ENCODE results near the gene CASKIN2. TPM values are rescaled to one million over a fixed set of nuclear protein-coding genes. Genes with fewer than 3 reads are reported as not detected.

Gene CASKIN2
- total RNA-seq, 2 experiments from 2014 or later, result 1.0 to 1.1 TPM

- intact Hi-C loops (cut with micrococcal nuclease), result no loop called here
- DNase-seq, result no peak
- H3K27me3 Mint-ChIP-seq (ENCODE audit: low read depth), result no peaks in the 10 kb centered on the region
- H3K27ac Mint-ChIP-seq, result no peak overlapping the region
- H3K4me1 Mint-ChIP-seq (ENCODE audit: low read depth), result peaks cover 7% of the 10 kb centered on the region
- CTCF ChIA-PET, result no interaction called here
- H3K9me3 Mint-ChIP-seq, result no peaks in the 10 kb centered on the region
- H3K4me3 Mint-ChIP-seq, result no peak overlapping the region
- H3K36me3 Mint-ChIP-seq (ENCODE audit: low read depth), result no peaks in the 10 kb centered on the region
These were observed 15.9 kb downstream of the CASKIN2 start for GRCh38 chr17:75499313-75500022.

GRCh38 chr17:75498726-75499213, 16.6 kb downstream of the CASKIN2 start:
- CTCF ChIA-PET, result interaction anchor here (0.6 kb wide), 1 partner anchor 148 kb away, joined by 3 read pairs; no protein-coding TSS in a partner anchor
- no peak overlapping the region for H3K27ac Mint-ChIP-seq
- intact Hi-C loops (cut with micrococcal nuclease), result no loop called here
- peaks cover 7% of the 10 kb centered on the region for H3K4me1 Mint-ChIP-seq (ENCODE audit: low read depth)
- no peak for DNase-seq
- H3K27me3 Mint-ChIP-seq (ENCODE audit: low read depth), result no peaks in the 10 kb centered on the region
- H3K36me3 Mint-ChIP-seq (ENCODE audit: low read depth), result peaks cover 1% of the 10 kb centered on the region
- H3K9me3 Mint-ChIP-seq, result no peaks in the 10 kb centered on the region
- H3K4me3 Mint-ChIP-seq, result no peak overlapping the region

- intact Hi-C loops (cut with micrococcal nuclease), result no loop called here
- Mint-ChIP-seq H3K36me3 (ENCODE audit: low read depth) (peaks cover 1% of the 10 kb centered on the region), H3K27ac (no peak overlapping the region), H3K4me3 (no peak overlapping the region), H3K4me1 (ENCODE audit: low read depth) (peaks cover 7% of the 10 kb centered on the region), H3K9me3 (no peaks in the 10 kb centered on the region), H3K27me3 (ENCODE audit: low read depth) (no peaks in the 10 kb centered on the region)
- CTCF ChIA-PET, result interaction anchor here (0.6 kb wide), 1 partner anchor 148 kb away, joined by 3 read pairs; no protein-coding TSS in a partner anchor
- no peak for DNase-seq
These were observed 17.2 kb downstream of the CASKIN2 start for GRCh38 chr17:75498039-75498725.

GRCh38 chr17:75496005-75496404, 19.3 kb downstream of the CASKIN2 start:
- H3K27ac Mint-ChIP-seq, result no peak overlapping the region
- CTCF ChIA-PET, result no interaction called here
- DNase-seq, result no peak
- H3K4me3 Mint-ChIP-seq, result no peak overlapping the region
- peaks cover 1% of the 10 kb centered on the region for H3K36me3 Mint-ChIP-seq (ENCODE audit: low read depth)
- intact Hi-C loops (cut with micrococcal nuclease), result no loop called here
- no peaks in the 10 kb centered on the region for H3K9me3 Mint-ChIP-seq
- H3K27me3 Mint-ChIP-seq (ENCODE audit: low read depth), result no peaks in the 10 kb centered on the region
- peaks cover 7% of the 10 kb centered on the region for H3K4me1 Mint-ChIP-seq (ENCODE audit: low read depth)

- Mint-ChIP-seq H3K36me3 (ENCODE audit: low read depth) (peaks cover 1% of the 10 kb centered on the region), H3K27me3 (ENCODE audit: low read depth) (no peaks in the 10 kb centered on the region), H3K4me3 (no peak overlapping the region), H3K9me3 (no peaks in the 10 kb centered on the region), H3K27ac (no peak overlapping the region), H3K4me1 (ENCODE audit: low read depth) (peaks cover 7% of the 10 kb centered on the region)
- intact Hi-C loops (cut with micrococcal nuclease), result no loop called here
- CTCF ChIA-PET, result interaction anchor here (0.5 kb wide), 1 partner anchor 113 kb away, joined by 3 read pairs; no protein-coding TSS in a partner anchor
- DNase-seq, result no peak
These were observed 20.9 kb downstream of the CASKIN2 start for GRCh38 chr17:75494326-75494877.

GRCh38 chr17:75493476-75494129, 21.7 kb downstream of the CASKIN2 start:
- CTCF ChIA-PET, result interaction anchor here (0.5 kb wide), 1 partner anchor 112 kb away, joined by 3 read pairs; no protein-coding TSS in a partner anchor
- no peak overlapping the region for H3K27ac Mint-ChIP-seq
- no peaks in the 10 kb centered on the region for H3K27me3 Mint-ChIP-seq (ENCODE audit: low read depth)
- H3K9me3 Mint-ChIP-seq, result no peaks in the 10 kb centered on the region
- peaks cover 1% of the 10 kb centered on the region for H3K36me3 Mint-ChIP-seq (ENCODE audit: low read depth)
- DNase-seq, result no peak
- H3K4me3 Mint-ChIP-seq, result no peak overlapping the region
- intact Hi-C loops (cut with micrococcal nuclease), result no loop called here
- H3K4me1 Mint-ChIP-seq (ENCODE audit: low read depth), result peaks cover 9% of the 10 kb centered on the region

- H3K27me3 Mint-ChIP-seq (ENCODE audit: low read depth), result no peaks in the 10 kb centered on the region
- CTCF ChIA-PET, result no interaction called here
- H3K27ac Mint-ChIP-seq, result no peak overlapping the region
- H3K4me1 Mint-ChIP-seq (ENCODE audit: low read depth), result peaks cover 14% of the 10 kb centered on the region
- DNase-seq, result no peak
- peaks cover 1% of the 10 kb centered on the region for H3K36me3 Mint-ChIP-seq (ENCODE audit: low read depth)
- H3K9me3 Mint-ChIP-seq, result no peaks in the 10 kb centered on the region
- intact Hi-C loops (cut with micrococcal nuclease), result no loop called here
- H3K4me3 Mint-ChIP-seq, result no peak overlapping the region
These were observed 22.7 kb downstream of the CASKIN2 start for GRCh38 chr17:75492555-75493168.

- H3K27me3 Mint-ChIP-seq (ENCODE audit: low read depth), result no peaks in the 10 kb centered on the region
- no peak for DNase-seq
- CTCF ChIA-PET, result no interaction called here
- peaks cover 21% of the 10 kb centered on the region for H3K4me1 Mint-ChIP-seq (ENCODE audit: low read depth)
- H3K4me3 Mint-ChIP-seq, result no peak overlapping the region
- intact Hi-C loops (cut with micrococcal nuclease), result no loop called here
- H3K27ac Mint-ChIP-seq, result no peak overlapping the region
- peaks cover 3% of the 10 kb centered on the region for H3K36me3 Mint-ChIP-seq (ENCODE audit: low read depth)
- no peaks in the 10 kb centered on the region for H3K9me3 Mint-ChIP-seq
These were observed 23.7 kb downstream of the CASKIN2 start for GRCh38 chr17:75491680-75492079.

GRCh38 chr17:75490953-75491649, 24.2 kb downstream of the CASKIN2 start:
- Mint-ChIP-seq H3K27ac (no peak overlapping the region), H3K4me1 (ENCODE audit: low read depth) (peaks cover 27% of the 10 kb centered on the region), H3K27me3 (ENCODE audit: low read depth) (no peaks in the 10 kb centered on the region), H3K36me3 (ENCODE audit: low read depth) (peaks cover 7% of the 10 kb centered on the region), H3K4me3 (no peak overlapping the region), H3K9me3 (no peaks in the 10 kb centered on the region)
- CTCF ChIA-PET, result no interaction called here
- no peak for DNase-seq
- intact Hi-C loops (cut with micrococcal nuclease), result no loop called here

GRCh38 chr17:75490173-75490743, 25.1 kb downstream of the CASKIN2 start:
- H3K9me3 Mint-ChIP-seq, result no peaks in the 10 kb centered on the region
- H3K27ac Mint-ChIP-seq, result no peak overlapping the region
- H3K27me3 Mint-ChIP-seq (ENCODE audit: low read depth), result no peaks in the 10 kb centered on the region
- peaks cover 27% of the 10 kb centered on the region for H3K4me1 Mint-ChIP-seq (ENCODE audit: low read depth)
- CTCF ChIA-PET, result no interaction called here
- intact Hi-C loops (cut with micrococcal nuclease), result no loop called here
- no peak for DNase-seq
- no peak overlapping the region for H3K4me3 Mint-ChIP-seq
- peaks cover 7% of the 10 kb centered on the region for H3K36me3 Mint-ChIP-seq (ENCODE audit: low read depth)

GRCh38 chr17:75489511-75489955, 25.8 kb downstream of the CASKIN2 start:
- CTCF ChIA-PET, result no interaction called here
- Mint-ChIP-seq H3K36me3 (ENCODE audit: low read depth) (peaks cover 7% of the 10 kb centered on the region), H3K9me3 (no peaks in the 10 kb centered on the region), H3K4me1 (ENCODE audit: low read depth) (peaks cover 29% of the 10 kb centered on the region), H3K4me3 (no peak overlapping the region), H3K27ac (no peak overlapping the region), H3K27me3 (ENCODE audit: low read depth) (no peaks in the 10 kb centered on the region)
- intact Hi-C loops (cut with micrococcal nuclease), result loop anchor here (5.0 kb wide), 1 partner anchor 62 kb away; no protein-coding TSS in a partner anchor
- no peak for DNase-seq
